SHP77 (cell line): ENCODE data around the gene BCAS3.

Experiments used
- DNase-seq, 2 experiments: peaks; one replicate each; lab custom pipeline; 2025; lab: John Stamatoyannopoulos, UW

BCAS3 gene

GRCh38 chr17:61199431-61200338, 522.0 kb downstream of the BCAS3 start:
- DNase-seq: no peak

DNA sequence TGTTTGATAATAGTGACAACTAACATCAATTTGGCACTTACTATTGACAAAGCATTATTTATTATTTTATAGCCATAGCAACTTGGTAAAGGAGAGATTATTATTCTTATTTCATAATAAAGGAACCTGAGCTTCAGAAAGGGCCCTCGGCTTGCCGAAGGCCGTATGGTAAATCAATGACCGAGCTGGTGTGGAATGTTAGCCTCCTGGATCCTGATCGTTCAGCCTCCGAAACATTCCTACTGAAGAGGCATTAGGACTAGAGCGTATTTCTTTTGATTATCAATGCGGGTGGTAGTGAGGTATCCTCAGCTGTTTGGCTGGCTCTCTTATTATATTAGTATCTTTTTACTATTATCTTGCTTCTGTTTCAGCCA, 522.7 kb downstream of the BCAS3 start:
- no peak for DNase-seq

- no peak for DNase-seq
These were observed 523.6 kb downstream of the BCAS3 start for GRCh38 chr17:61201211-61201610.

DNA sequence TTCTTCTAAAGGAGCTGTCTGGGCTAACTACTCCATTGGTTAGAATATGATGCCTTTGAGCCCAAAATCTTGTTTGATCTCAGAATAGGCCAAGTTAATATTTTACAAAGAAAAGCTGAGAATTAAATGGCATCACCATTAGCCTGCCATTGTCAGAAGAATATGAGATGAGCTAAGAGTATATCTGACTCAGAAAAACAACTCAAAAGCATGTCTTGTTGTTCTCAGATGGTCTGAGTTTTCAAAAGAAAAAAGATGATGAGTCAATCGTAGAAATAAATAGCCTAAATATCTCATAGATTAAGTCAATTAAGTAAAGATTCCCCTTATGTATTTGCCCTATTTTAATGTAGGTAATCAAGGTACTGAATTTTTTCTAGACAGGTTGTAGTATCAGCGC, 524.9 kb downstream of the BCAS3 start:
- no peak for DNase-seq

GRCh38 chr17:61203671-61204131, 526.0 kb downstream of the BCAS3 start:
- DNase-seq: no peak

DNA sequence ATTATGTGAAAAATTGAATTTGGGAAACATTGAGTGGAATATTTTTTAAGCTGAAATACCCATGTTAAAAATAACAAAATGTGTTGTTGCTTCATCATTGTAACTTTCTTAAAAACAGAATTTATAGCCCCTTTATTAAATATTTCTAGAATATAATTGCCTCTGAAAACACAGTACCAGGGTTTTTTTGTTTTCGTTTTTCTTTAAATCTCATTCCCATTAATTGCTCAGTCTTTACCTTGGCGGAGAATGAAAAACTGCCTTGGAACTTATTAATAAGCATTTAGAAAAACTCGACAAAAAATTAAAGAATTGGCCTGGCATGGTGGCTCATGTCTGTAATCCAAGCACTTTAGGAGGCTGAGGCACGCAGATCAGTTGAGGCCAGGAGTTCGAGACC, 526.8 kb downstream of the BCAS3 start:
- no peak for DNase-seq

DNA sequence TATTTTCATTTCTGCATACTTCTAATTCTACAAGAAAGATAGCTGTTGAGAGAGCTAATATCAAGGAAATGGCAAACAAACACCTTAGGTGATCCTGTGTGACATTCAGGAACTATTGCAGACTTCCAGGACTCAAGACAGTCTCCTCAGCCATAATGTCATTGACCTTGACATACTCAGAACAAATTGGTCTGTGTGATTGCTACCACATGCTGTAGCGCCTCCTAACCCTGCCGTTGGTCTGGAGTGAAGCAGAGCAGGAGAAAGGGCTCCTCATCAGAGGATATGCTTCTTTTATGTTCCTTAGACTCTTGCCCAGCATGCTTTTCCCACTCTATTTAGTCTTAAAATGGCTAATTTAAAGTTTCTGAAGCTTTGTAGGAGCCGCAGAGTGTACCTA, 527.8 kb downstream of the BCAS3 start:
- no peak for DNase-seq

DNA sequence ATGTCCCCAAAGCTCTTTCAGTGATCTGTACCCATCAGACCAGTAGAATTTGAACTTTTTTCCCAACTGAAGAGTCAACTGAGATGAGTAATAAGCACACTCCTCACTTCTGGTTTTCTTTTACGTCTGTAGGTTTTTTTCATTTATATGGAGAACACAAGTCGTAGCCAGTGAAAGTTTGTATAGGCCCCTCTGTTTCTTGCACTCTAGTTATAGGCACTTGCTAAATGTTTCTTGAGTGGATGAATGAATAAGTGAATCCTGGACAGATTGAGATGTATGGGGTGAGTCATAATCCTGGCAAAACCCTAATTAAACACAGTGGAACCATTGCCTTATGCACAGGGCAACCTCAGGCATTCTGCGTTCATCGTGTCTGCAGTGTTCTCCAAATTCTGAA, 528.3 kb downstream of the BCAS3 start:
- DNase-seq: no peak

DNA sequence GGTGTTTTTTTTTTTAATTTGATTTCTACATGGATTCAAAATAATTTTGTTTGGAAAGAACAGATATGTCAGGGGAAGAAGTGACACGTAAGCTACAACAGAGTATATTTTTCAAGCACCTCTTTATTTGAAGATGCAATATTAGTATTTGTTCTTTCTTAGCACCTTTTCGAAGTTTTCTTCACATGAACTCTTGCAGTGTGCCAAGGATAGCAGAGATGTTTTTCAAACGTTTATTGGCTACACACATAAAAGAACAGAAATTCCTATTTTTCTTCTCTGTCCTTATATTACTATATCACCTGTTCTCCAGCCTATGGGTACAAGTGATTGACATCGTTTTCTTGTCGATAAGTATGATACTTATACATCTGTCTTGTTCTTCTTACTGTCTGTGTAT, 529.3 kb downstream of the BCAS3 start:
- DNase-seq: no peak

GRCh38 chr17:61208301-61209105, 530.9 kb downstream of the BCAS3 start:
- DNase-seq: no peak

- DNase-seq: no peak
These were observed 531.4 kb downstream of the BCAS3 start for GRCh38 chr17:61209106-61209439.

- no peak for DNase-seq
These were observed 531.9 kb downstream of the BCAS3 start for GRCh38 chr17:61209525-61209924.

- no peak for DNase-seq
These were observed 533.6 kb downstream of the BCAS3 start for GRCh38 chr17:61211236-61211635.

- no peak for DNase-seq
These were observed 535.0 kb downstream of the BCAS3 start for GRCh38 chr17:61212655-61213054.

DNA sequence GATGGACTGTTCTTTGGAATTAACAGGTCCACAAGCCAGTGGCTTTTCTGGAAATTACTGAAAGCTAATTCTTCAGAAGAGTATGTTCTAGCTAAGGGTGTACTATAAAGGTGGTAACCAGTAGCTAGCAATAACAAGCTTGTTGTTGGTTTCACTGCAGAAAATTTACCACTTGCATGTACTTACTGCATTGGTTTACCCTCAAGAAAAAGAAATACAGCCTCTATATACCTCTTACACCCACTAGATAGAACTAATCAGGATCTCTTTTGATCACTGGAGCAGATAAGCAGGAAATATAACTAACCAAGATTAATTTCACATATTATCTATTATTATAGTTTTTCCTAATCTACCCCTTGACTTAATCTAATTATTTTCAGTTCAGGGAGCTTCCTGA, 537.1 kb downstream of the BCAS3 start:
- no peak for DNase-seq

DNA sequence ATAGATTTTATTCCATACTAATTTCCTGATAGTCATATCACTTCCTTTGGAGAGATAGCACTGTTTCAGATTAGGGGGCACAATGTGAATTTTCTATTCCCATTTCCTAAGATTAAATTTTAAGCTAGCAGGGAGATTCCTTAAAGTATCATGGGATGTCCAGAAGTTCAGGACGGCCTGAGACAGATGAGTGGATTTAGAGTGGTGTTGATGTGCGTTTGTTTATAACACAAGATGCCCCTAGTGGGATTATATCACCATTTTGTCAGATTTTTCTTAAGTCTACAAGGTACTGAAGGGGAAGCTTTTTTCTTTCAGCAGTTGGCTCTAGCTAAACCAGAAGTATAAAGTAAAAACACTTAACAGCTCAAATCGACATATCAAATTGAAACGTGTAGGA, 538.4 kb downstream of the BCAS3 start:
- no peak for DNase-seq

- no peak for DNase-seq
These were observed 540.3 kb downstream of the BCAS3 start for GRCh38 chr17:61217878-61218437.

- DNase-seq: no peak
These were observed 540.8 kb downstream of the BCAS3 start for GRCh38 chr17:61218438-61218837.

- no peak for DNase-seq
These were observed 541.8 kb downstream of the BCAS3 start for GRCh38 chr17:61219460-61219859.

- DNase-seq: no peak
These were observed 543.5 kb downstream of the BCAS3 start for GRCh38 chr17:61221181-61221580.

GRCh38 chr17:61221597-61222471, 544.2 kb downstream of the BCAS3 start:
- no peak for DNase-seq

- no peak for DNase-seq
These were observed 546.1 kb downstream of the BCAS3 start for GRCh38 chr17:61223725-61224124.
